HG03378 (cell line): ENCODE data around the gene RAB3IL1.

Source experiments
- ATAC-seq: cut with Tn5 transposase; IDR thresholded peaks from one replicate; pipeline ENCODE4 v1.9.1; 2021; ENCODE audit warnings: mild to moderate bottlenecking, moderate library complexity; ENCODE audit not compliant: unreplicated experiment

Gene RAB3IL1

DNA sequence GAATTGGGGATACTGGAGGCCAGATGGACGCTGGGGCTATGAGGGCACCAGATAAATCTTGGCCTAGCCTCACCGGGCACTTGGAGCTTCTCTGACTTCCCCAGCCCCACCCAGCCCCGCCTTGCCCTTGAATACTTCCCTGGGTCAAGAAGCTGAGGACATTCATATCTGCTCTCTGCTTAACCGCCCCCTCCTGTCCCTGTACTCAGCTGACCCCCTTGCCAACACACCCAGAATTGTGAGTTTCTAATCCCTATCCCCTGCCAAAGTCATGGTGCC is 48.0 kb downstream of the RAB3IL1 start:
- ATAC-seq, result no peak

DNA sequence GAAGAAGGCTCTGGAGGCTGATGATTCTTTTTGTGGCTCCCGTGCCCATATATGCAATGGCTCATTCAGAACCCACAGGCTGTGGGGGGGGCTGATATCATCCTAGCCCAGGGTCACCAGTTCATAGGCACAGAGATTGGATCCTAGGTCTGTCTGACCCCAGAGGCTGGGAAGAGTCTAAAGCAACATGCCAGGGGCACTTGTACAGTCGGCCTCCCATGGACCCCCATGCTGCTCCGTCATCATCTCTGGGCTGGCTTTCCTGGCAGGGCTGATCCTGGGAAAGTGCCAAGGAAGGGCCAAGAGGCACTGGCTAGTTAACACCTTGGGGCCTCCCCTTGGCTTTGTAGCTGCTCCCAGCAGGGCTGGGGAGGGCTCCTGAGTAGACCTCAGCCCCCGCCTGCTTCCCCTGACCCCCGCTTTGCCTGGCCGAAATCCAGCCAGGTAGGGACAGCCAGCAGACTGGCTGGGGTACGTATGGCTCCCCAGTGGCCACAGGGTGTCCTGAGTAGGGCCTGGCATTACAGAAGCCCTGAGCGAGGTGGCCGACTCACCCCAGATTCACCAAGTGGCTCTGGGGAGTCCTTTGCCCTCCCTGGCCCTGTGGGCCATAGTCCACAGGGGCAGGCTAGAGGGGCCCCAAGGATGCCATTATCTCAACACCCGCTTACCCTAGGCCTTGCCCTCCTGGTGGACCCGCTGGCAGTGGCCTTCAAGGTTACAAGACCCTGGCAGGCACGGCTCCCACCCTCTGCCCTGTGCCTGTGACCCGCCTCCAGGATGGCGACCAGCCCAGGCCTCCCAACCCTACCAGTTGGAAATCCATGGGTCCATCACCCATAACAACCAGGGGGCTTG is 48.6 kb downstream of the RAB3IL1 start:
- no peak for ATAC-seq

DNA sequence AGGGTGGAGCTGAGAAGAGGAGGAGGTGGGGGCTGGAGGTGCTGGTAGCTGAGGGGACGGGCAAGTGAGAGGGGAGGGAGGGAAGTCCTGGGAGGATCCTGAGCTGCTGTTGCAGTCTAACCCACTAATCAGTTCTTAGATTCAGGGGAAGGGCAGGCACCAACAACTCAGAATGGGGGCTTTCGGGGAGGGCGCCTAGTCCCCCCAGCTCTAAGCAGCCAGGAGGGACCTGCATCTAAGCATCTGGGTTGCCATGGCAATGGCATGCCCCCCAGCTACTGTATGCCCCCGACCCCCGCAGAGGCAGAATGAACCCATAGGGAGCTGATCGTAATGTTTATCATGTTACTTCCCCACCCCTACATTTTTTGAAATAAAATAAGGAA is 50.4 kb downstream of the RAB3IL1 start:
- ATAC-seq, result no peak

DNA sequence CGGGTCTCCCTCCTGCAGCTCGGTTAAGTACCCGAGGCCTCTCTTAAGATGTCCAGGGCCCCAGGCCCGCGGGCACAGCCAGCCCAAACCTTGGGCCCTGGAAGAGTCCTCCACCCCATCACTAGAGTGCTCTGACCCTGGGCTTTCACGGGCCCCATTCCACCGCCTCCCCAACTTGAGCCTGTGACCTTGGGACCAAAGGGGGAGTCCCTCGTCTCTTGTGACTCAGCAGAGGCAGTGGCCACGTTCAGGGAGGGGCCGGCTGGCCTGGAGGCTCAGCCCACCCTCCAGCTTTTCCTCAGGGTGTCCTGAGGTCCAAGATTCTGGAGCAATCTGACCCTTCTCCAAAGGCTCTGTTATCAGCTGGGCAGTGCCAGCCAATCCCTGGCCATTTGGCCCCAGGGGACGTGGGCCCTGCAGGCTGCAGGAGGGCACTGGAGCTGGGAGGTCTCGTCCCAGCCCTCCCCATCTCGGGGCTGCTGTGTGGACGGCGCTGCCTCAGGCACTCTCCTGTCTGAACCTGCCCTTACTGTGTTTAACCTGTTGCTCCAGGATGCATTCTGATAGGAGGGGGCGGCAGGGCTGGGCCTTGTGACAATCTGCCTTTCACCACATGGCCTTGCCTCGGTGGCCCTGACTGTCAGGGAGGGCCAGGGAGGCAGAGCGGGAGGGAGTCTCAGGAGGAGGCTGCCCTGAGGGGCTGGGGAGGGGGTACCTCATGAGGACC is 51.0 kb downstream of the RAB3IL1 start:
- ATAC-seq, result no peak

DNA sequence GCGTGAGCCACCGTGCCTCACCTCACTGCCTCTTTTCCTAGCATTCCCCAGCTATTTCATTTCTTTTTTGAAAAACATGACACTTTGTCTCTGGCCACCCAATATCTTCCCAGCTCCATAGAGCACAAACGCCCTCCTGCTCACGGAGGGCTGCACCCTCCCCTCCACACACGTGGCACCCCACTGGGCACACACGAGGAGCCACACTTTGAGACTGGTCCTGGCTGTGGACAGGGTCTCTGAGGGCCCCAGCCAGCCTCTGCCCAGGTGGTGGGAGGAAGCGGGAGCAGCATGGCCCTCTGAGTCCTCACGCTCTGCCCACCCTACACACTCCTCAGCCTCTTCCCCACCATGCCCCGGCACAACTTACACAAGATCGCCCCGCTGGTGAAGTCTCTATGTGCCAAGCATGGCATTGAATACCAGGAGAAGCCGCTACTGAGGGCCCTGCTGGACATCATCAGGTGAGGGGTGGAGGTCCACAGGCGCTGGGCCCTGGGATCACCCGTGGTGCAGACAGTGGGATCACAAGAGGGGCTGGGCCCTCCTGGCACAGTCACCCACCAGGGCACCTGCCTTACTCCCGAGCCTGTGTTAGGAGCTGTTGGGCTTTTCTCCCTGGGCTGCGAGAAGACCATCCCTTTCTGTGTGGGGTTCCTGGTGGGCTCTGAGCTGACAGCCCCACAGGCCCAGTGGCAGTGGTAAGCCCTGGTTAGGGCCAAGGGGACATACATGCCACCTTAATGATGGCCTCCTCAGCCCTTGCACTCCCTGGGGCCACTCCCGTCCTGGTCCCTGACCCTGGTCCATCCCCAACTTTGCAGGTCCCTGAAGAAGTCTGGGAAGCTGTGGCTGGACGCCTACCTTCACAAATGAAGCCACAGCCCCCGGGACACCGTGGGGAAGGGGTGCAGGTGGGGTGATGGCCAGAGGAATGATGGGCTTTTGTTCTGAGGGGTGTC is 52.3 kb downstream of the RAB3IL1 start:
- no peak for ATAC-seq

DNA sequence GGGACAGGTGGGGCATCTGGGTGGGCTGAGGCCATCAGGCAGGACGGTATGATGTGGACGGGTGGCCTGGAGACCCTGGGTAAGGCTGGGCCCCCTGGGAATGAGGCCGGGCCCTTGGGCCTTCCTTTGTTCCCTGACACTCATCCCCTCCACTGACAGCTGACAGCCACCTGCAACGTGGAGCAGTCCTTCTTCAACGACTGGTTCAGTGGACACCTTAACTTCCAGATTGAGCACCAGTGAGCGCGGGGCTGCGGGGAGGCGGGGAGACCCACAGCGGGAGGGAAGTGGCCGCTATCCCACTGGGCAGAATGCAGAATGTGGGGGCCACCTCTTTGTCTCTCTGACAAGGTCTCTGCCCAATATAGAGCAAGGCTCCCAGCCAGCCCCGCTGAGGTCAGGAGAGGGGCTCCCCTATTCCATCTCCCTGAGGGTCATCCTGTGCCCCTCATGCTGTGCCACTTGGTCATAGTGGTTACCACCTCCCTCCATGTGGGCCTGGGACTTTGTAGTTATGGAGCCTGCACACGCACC is 53.8 kb downstream of the RAB3IL1 start:
- no peak for ATAC-seq

DNA sequence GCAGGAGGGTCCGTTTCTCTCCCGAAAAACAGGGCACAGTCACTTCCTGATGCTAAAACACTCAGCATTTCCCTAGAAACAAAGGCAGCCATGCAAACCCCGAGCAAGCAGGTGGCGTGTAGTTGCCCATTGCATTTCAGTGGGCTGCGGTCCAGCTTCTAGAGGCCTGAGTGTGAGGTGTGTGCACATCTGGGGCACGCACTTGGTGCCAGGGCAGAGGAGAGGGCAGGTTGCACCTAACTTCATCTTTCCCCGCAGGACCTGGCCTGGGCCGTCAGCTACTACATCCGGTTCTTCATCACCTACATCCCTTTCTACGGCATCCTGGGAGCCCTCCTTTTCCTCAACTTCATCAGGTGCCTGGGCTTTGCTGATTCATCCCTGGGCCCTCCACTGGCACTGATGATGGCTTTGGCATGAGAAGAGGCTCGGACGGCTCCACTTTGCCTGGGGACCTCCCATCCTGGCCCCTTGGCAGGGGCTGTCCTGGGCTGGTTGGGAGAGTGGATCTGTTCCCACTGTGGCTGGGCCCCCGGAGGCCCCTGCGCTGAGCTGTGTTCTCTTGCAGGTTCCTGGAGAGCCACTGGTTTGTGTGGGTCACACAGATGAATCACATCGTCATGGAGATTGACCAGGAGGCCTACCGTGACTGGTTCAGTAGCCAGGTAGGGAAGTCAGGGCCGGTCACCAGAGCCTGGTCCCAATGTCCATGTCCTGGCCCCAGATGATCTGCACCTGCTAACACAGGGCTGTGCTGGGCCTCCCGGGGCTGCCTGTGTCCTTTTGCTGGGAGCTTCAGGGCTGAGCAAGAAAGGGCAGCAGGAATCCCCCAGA is 54.4 kb downstream of the RAB3IL1 start:
- no peak for ATAC-seq

DNA sequence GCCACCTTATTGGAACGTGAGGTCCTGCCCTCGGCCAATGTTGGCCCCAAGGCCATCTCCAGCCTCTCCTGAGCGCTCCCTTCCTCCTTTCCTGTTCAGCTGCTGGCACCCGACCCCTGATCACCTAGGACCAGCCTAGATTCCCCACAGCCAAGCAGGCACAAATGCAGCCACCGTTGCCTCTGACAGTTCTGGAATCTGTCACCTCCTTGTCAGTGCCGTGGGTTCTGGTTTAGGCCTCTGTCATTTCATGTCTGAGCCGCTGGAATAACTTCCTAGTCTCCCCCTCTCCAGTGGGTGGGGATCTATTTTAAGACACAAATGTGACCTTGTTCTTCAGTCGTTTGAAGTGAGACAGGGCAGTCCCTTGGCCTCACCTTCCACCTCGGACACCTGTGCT is 55.7 kb downstream of the RAB3IL1 start:
- no peak for ATAC-seq

DNA sequence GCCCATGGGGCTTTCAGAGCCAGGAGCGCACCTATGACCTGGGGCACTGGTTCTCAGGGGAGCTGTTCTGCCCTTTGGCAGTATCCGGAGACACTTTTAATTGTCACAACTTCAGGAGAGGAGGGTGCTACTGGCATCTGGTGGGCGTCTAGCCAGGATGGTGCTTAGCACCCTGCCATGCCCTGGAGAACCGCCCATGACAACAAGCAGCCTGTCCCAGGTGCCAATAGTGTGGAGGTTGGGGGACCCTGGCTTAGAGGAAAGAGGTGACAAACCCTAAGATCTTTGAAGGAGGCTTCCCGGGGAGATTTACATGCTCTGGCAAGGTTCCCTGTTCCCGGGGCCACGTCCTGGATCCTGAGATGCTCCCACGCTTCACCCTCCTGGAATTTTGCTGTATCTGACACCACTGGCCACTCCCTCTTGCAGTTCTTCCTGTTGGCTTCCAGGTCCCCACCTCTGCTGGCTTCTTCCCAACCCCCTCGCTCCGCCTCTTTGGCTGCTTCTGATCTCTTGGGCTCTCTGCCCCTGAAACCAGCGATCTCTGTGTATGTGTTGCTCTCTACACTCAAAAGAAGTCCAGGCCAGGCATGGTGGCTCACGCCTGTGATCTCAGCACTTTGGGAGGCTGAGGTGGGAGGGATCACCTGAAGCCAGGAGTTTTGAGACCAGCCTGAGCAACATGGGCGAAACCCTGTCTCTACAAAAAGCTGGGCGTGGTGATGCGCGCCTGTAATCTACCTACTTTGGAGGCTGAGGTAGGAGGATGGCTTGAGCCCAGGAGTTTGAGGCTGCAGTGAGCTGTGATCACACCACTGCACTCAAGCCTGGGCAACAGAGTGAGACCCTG is 57.1 kb downstream of the RAB3IL1 start:
- ATAC-seq, result no peak

DNA sequence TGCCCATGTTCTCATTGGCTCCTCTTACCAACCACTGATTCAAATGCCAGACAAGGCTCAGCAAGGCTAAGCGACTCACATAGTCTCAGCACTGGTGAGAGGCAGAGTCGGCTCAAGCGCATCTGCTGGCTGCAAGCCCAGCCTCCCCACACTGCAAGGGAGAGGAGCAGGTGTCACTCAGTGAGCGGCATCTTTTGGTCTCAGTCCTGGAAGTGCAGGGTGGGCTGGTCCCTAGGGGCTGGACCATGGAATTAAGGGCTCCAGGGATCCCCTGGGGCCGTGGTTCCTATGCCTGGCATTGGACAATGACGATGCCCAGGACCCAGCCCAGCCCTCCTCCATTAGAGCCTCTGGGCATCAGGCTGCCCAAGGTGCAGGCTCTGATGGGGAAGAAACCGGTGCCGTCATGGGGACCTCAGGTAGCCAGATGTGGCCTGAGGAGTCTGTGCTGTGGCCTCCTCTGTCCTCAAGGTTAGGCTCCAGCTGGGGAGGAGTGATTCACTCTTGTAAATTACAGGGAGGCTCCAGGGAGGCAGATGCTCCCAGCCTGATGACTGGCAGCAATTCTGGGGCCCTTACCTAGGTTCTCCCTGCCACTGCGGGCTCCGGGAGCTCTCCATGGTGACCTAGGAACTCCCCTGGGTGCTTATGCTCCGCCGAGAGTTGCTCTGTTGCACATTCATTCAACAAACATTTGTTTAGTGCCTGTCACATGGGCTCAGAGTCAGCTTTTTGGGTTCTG is 61.3 kb downstream of the RAB3IL1 start:
- ATAC-seq, result no peak

DNA sequence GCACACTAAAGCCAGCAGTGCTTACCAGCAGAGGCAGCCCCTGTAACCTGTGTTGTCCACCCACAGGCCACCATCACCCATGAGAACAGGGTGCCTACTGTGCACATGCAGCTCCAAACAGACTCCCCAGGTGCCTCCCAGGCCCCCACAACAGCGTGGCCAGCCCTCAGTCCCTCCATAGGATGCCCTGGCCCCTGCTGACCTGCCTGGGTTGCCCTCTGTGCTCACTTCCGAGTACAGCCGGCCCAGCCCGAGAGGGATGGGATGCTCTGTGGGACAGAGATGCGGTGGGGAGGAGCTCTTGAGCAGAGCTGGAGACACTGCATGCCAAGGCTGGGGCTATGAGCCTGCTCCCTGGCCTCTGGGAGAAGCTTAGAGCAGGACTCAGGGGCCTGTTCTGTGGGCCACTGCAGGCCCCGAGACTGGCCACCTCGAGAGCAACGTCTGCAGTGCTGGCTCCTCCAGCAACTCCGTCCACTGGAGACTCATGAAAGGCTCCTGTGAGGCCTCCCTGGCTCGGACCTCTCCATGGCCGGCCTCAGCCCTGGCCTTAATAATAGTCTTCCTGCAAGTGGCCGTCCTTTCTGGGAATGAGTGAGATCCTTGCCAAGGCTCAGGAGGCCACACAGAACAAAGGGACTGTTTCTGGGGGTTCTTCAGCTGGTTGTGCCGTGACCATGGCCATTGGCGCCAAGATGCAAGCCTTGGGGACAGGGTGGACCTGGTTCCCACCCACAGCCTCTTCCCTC is 62.2 kb downstream of the RAB3IL1 start:
- no peak for ATAC-seq

DNA sequence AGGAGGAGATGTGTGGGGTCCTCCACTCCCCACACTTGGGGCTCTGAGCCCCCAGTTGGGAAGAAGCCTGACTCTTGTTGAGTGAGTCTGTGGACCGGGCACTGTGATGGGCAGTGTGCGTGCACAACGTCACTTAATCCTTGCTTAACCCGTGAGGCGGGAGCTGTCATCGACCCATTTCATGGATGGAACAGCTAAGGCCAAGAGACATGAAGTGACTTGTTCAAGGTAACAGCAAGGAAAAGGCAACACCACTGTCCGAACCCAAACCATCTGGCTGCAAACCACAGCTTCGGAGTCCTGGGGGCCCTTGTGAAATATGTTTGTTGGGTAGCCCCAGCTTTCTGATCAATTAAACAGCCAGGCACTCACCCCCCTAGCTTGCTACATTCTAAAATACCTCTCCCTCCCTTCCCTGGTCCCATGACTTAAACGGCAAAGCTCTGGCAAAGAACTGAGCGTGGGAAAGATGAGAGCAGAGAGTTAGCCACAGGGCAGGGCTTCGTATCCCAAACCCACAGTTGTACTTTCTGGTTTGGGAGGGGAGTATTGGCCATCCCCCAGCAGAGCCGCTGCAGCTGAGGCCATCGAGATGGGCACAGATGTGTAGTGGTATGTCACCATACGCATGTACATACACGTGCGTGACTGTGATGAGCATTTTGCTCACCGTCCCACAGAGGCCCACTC is 63.0 kb downstream of the RAB3IL1 start:
- no peak for ATAC-seq

DNA sequence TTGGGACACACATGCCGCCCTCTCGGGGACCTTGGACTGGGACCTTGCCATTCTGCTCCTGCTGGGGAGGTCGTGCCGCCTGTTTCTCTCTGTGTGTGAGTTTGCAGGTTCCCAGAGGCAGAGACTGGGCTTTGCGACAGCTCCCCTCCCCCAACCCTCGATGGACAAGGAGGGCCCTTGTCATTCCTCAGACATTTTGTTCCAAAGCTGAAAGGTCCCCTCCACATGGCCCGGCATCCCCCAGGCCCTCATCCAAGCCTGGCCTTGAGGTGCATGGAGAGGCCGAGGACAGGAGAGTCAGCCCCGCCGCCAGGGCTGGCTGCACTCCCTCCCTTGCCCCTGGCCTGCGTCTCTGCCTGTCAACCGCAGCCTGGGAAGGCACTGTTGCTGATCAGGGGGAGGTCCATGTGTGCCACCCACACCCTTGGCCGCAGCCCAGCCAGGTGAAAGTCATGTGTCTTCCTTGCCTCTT is 63.6 kb downstream of the RAB3IL1 start:
- no peak for ATAC-seq

DNA sequence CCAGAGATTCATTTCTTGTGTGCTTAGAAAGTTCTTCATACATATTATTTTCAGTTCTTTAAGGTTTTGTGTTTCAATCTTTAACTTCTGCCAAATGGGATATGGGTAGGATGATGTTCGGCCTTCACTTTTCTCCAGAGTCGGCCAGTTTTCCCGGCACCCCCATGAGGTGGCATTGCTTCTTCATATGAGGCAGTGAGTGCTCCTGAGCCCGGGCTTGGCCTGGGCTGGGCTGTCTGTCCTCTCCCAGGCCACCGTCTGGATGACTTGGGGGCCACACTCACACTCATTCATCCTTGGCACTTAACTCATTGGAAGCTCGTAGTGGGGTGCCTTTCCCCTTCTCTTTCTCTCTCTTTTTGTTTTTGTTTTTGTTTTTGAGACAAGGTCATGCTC is 65.5 kb downstream of the RAB3IL1 start:
- no peak for ATAC-seq

DNA sequence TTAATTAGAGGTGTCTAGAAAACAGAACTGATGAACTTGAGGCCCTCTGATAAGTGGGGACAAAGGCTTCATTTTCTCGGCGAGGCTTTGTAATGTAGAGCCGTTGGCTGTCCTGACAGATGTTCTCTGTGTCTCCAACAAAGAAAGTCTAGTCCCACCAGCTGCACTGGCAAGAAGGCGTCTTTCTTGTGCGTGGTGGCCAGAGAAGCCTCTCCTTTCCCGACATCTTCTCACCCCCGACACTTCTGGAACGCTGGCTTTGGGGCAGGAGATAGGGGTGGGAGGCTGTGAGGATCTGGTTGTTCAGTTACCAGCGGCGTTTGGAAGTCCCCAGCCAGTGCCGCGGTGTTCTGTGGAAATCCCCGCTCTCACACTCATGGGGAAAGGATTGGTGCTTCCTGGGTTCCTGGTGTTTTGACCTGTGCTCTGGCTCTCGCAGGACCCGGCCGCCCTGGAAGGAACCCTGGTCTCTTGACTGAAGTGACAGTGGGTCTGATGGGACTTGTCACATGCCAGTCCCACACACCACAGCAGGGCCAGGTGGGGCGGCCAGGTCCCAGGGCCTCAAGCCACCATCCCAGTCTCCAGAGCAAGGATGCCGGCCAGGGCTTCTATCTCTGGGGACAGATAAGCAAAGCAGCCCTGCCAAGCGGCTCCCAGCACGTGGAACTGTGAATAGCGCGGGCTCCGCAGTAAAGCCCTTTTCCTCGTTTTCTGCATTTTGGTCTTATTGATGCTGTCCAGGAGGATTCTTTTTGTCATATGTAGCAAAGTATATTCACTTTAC is 66.1 kb downstream of the RAB3IL1 start:
- no peak for ATAC-seq

DNA sequence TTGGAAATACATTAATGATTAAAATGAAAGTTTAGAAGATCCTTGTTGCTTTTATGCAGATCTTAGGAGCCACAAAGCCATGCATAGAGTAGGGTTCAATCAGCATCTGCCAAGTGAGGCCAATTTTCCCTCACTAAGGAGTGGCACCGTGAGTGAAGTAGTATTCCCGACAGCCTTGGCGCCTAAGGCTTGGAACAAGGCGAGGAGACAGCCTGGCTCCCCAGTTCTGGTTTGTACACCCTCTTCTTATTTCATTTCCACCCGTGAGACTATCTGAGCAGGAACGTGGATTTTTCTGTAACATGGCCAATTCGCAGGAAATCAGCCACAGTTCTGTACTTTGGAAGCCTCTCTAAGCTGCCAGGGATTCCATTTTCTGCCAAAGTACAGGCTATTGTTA is 66.7 kb downstream of the RAB3IL1 start:
- ATAC-seq, result no peak

DNA sequence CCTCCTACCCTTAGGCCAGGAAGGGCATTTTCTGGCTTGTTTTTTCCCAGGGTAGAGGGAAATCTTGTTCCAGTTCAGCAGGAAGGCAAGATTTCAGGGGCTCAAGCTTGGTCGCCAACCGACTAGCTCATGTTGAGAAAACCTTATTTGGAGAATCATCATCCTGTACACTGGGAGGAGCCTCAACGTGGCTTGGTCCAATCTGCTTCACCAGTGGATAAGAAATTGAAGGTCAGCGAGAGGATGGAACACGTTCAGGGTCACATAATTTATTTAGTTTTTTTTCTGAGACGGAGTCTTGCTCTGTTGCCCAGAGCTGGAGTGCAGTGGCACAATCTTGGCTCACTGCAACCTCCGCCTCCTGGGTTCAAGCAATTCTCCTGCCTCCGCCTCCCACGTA is 68.7 kb downstream of the RAB3IL1 start:
- no peak for ATAC-seq
